GM23248 (cell line): ENCODE data around the gene DPYSL5. TPM values are rescaled to one million over a fixed set of nuclear protein-coding genes. Genes with fewer than 3 reads are reported as not detected.

Experiments
- DNase-seq: peaks from one replicate; pipeline ENCODE4 v3.0.0-alpha.2; 2015
- H2AFZ ChIP-seq: fragments of 200-600 bp; sonication (generic); 2 replicates; pipeline ENCODE4 v1.6.1; 2016; ENCODE audit warnings: antibody characterized with exemption
- H3F3A ChIP-seq: fragments of 200-600 bp; sonication (generic); 2 replicates; pipeline ENCODE4 v1.6.1; 2016; ENCODE audit warnings: mild to moderate bottlenecking, antibody characterized with exemption, mixed run types; ENCODE audit not compliant: insufficient read depth
- H3K27ac ChIP-seq: fragments of 200-600 bp; sonication (generic); 2 replicates; pipeline ENCODE4 v1.5.1; 2016; ENCODE audit warnings: mild to moderate bottlenecking
- H3K27me3 ChIP-seq: fragments of 200-600 bp; sonication (generic); replicated peaks from 2 replicates; pipeline ENCODE4 v1.6.1; 2016; ENCODE audit warnings: mild to moderate bottlenecking; ENCODE audit not compliant: insufficient read depth
- H3K36me3 ChIP-seq: fragments of 200-600 bp; sonication (generic); 2 replicates; pipeline ENCODE4 v1.6.1; 2016; ENCODE audit warnings: low read depth, mild to moderate bottlenecking
- H3K4me1 ChIP-seq: fragments of 200-600 bp; sonication (generic); 2 replicates; pipeline ENCODE4 v1.6.1; 2016; ENCODE audit warnings: mild to moderate bottlenecking; ENCODE audit not compliant: insufficient read depth
- H3K4me2 ChIP-seq: fragments of 200-600 bp; sonication (generic); one replicate; pipeline ENCODE4 v1.6.1; 2016; ENCODE audit warnings: mild to moderate bottlenecking; ENCODE audit not compliant: unreplicated experiment
- H3K4me3 ChIP-seq: fragments of 200-600 bp; sonication (generic); 2 replicates; pipeline ENCODE4 v1.5.1; 2016; ENCODE audit warnings: mild to moderate bottlenecking
- H3K79me2 ChIP-seq: fragments of 200-600 bp; sonication (generic); 2 replicates; pipeline ENCODE4 v1.6.1; 2016; ENCODE audit warnings: mild to moderate bottlenecking; ENCODE audit not compliant: insufficient read depth
- H3K9ac ChIP-seq: fragments of 200-600 bp; sonication (generic); 2 replicates; pipeline ENCODE4 v1.6.1; 2016; ENCODE audit warnings: mild to moderate bottlenecking
- H3K9me2 ChIP-seq: fragments of 200-600 bp; sonication (generic); 2 replicates; pipeline ENCODE4 v1.6.1; 2016; ENCODE audit warnings: mixed run types, mild to moderate bottlenecking, moderate library complexity; ENCODE audit not compliant: insufficient read depth
- H3K9me3 ChIP-seq: fragments of 200-600 bp; sonication (generic); one replicate; pipeline ENCODE4 v1.6.1; 2017; ENCODE audit warnings: low read depth
- H4K20me1 ChIP-seq: fragments of 200-600 bp; sonication (generic); 2 replicates; pipeline ENCODE4 v1.6.0; 2016; ENCODE audit not compliant: insufficient read depth
- EZH2 ChIP-seq: fragments of 200-600 bp; sonication (generic); IDR thresholded peaks from 2 replicates; pipeline ENCODE4 v1.6.1; 2018; ENCODE audit warnings: antibody characterized with exemption, mild to moderate bottlenecking; ENCODE audit not compliant: insufficient read depth, poor library complexity, severe bottlenecking
- EZH2phosphoT487 ChIP-seq: fragments of 200-600 bp; sonication (generic); IDR thresholded peaks from 2 replicates; pipeline ENCODE4 v1.6.1; 2018; ENCODE audit warnings: antibody characterized with exemption, moderate library complexity, mild to moderate bottlenecking, low read depth; ENCODE audit not compliant: insufficient read depth
- WGBS, 2 experiments: methylation state at CpG; one replicate each; pipeline ENCODE4 v1.1.6; 2015 to 2017; ENCODE audit warnings: low lambda C conversion rate in 2 of 2, low coverage in 1 of 2; ENCODE audit errors: missing lambda C conversion rate in 2 of 2; 5-methylcytosine and 5-hydroxymethylcytosine counted together
- in situ Hi-C: fragments of 300-500 bp; cut with MboI; formaldehyde crosslinking; loops from 2 replicates; pipeline ENCODE4 v1.15.0; 2020
- polyA plus RNA-seq: library from polyadenylated mRNA; unstranded; fragments of >200 nt; fragmentation: Nextera tagmentation; extraction: Ambion mirVana; gene quantifications from 2 replicates; pipeline ENCODE4 v1.2.1, GENCODE V29; 2016
- total RNA-seq: library from RNA; depleted of rRNA; stranded (reverse); fragments of >200 nt; shearing (Covaris generic); gene quantifications from 2 replicates; pipeline ENCODE4 v1.2.3, GENCODE V29; 2014; rRNA removed

The DPYSL5 gene
- total RNA-seq: not detected in 2 replicates
- polyA plus RNA-seq: not detected in 2 replicates

GRCh38 chr2:26847655-26848335, at the start of gene DPYSL5:
Gene DPYSL5, plus strand, starts transcription at chr2:26848132. Its CDS starts 50,368 bp downstream, at chr2:26898500.
- TF ChIP-seq EZH2 (no peak), EZH2phosphoT487 (no peak)
- 2% methylated on average over 22 to 74 of the region's 83 CpGs for WGBS, 2 experiments
- no peak within 1 kb of the TSS for H2AFZ ChIP-seq
- H3K4me2 ChIP-seq: no peak within 1 kb of the TSS
- H3K79me2 ChIP-seq: no peaks in the 10 kb centered on the region
- H3K36me3 ChIP-seq: no peaks in the 10 kb centered on the region
- H3K27me3 ChIP-seq: peaks cover 83% of the 10 kb centered on the region
- no peaks in the 10 kb centered on the region for H3K9me3 ChIP-seq
- DNase-seq: no peak
- no peaks in the 10 kb centered on the region for H3K9me2 ChIP-seq
- H3K4me3 ChIP-seq: peak within 1 kb of the TSS; percentile 26
- no peak within 1 kb of the TSS for H3K9ac ChIP-seq
- H3K4me1 ChIP-seq: no peaks in the 10 kb centered on the region
- H4K20me1 ChIP-seq: no peaks in the 10 kb centered on the region
- no peak within 1 kb of the TSS for H3K27ac ChIP-seq
- H3F3A ChIP-seq: no peaks in the 10 kb centered on the region
- in situ Hi-C loops: no loop called here

- Histone ChIP-seq H3K4me1 (peaks cover 9% of the 10 kb centered on the region), H3K27ac (no peak overlapping the region), H4K20me1 (no peaks in the 10 kb centered on the region), H3K9me3 (no peaks in the 10 kb centered on the region), H3F3A (peaks cover 13% of the 10 kb centered on the region), H3K4me2 (no peak overlapping the region), H2AFZ (no peak overlapping the region), H3K27me3 (no peaks in the 10 kb centered on the region), H3K9ac (no peak overlapping the region), H3K36me3 (no peaks in the 10 kb centered on the region), H3K79me2 (no peaks in the 10 kb centered on the region), H3K9me2 (no peaks in the 10 kb centered on the region), H3K4me3 (no peak overlapping the region)
- in situ Hi-C loops: no loop called here
- DNase-seq: no peak
- WGBS, 2 experiments: 66 to 67% methylated on average over 4 of the region's 4 CpGs
- TF ChIP-seq EZH2phosphoT487 (no peak), EZH2 (no peak)
Measured at GRCh38 chr2:26801328-26801727, 46.6 kb upstream of the DPYSL5 start.

- H3K27ac ChIP-seq: no peak overlapping the region
- H2AFZ ChIP-seq: no peak overlapping the region
- no peaks in the 10 kb centered on the region for H3K36me3 ChIP-seq
- H3K4me3 ChIP-seq: no peak overlapping the region
- H3K9me3 ChIP-seq: no peaks in the 10 kb centered on the region
- no peaks in the 10 kb centered on the region for H3K27me3 ChIP-seq
- in situ Hi-C loops: no loop called here
- WGBS, 2 experiments: 90 to 96% methylated on average over 7 of the region's 7 CpGs
- H3F3A ChIP-seq: peaks cover 13% of the 10 kb centered on the region
- no peaks in the 10 kb centered on the region for H3K79me2 ChIP-seq
- DNase-seq: no peak
- no peaks in the 10 kb centered on the region for H4K20me1 ChIP-seq
- no peak overlapping the region for H3K4me2 ChIP-seq
- H3K9ac ChIP-seq: no peak overlapping the region
- H3K9me2 ChIP-seq: no peaks in the 10 kb centered on the region
- peaks cover 9% of the 10 kb centered on the region for H3K4me1 ChIP-seq
- TF ChIP-seq EZH2: no peak
Measured at GRCh38 chr2:26801796-26802195, 46.1 kb upstream of the DPYSL5 start.

- H3K9me3 ChIP-seq: no peaks in the 10 kb centered on the region
- no peaks in the 10 kb centered on the region for H3K9me2 ChIP-seq
- H3K36me3 ChIP-seq: no peaks in the 10 kb centered on the region
- H3K27me3 ChIP-seq: no peaks in the 10 kb centered on the region
- peak overlapping the region; percentile 22; the same call in 1 of the 2 replicates for H3K9ac ChIP-seq
- no peak overlapping the region for H3K4me3 ChIP-seq
- DNase-seq: peak; percentile 94
- TF ChIP-seq EZH2 (no peak), EZH2phosphoT487 (no peak)
- no peaks in the 10 kb centered on the region for H3K79me2 ChIP-seq
- in situ Hi-C loops: no loop called here
- no peak overlapping the region for H2AFZ ChIP-seq
- H3K27ac ChIP-seq: peak overlapping the region; percentile 72
- no peaks in the 10 kb centered on the region for H4K20me1 ChIP-seq
- H3K4me1 ChIP-seq: peaks cover 9% of the 10 kb centered on the region
- WGBS, 2 experiments: 5% methylated on average over 5 of the region's 5 CpGs
- H3K4me2 ChIP-seq: no peak overlapping the region
- peaks cover 13% of the 10 kb centered on the region for H3F3A ChIP-seq
Measured at GRCh38 chr2:26805241-26805676, 42.7 kb upstream of the DPYSL5 start.
